ENCODE measurements around the gene DCTN5. TPM values are rescaled to one million over a fixed set of nuclear protein-coding genes. Genes with fewer than 3 reads are reported as not detected.

The DCTN5 gene
- total RNA-seq, 1 experiment from 2014 or later = 57.8 TPM

DNA sequence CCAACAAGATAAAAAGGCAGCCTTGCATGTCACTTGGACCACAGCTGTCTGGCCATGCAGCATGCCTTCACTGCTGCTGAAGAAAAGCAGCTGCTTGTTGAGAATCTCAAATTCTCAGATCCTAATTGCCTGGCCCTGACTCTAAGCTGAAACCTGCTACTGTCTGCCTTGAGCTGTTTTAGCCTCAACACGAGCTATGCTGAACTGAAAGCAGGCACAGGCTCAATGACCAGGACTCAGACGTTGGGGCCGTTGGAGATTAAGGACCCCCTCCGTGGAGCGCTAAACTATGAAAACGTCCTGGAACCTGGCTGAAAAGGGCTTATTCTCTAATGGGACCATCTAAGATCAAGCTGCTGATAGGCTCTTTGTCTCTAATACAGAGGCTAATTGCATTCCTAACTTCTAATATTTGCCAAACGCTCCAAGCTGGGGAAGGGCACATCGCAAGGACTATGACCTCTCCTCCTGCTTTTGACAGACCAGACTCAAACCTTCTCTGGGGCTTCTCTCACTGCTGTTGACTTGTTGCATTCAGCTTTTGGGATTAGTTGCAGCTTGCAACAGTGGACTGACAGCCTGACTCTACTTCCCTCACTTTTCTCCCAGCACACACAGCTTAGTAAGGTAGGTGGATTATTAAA, 32.8 kb downstream of the DCTN5 start:
- DNase-seq (ENCODE audit: low read depth in 1 of 2, low spot score in 2 of 2) = no peak
- peaks cover 52% of the 10 kb centered on the region for H3K36me3 ChIP-seq
- no peak overlapping the region for H3K4me3 ChIP-seq
- H3K27me3 ChIP-seq (replicated peaks) = no peaks in the 10 kb centered on the region
- peaks cover 14% of the 10 kb centered on the region; the same call in 1 of the 2 replicates for H3K4me1 ChIP-seq (replicated peaks)
- no peaks in the 10 kb centered on the region for H3K9me3 ChIP-seq (replicated peaks)
- no peak overlapping the region for H3K27ac ChIP-seq

GRCh38 chr16:23676924-23677480, 35.7 kb downstream of the DCTN5 start:
- no peaks in the 10 kb centered on the region for H3K27me3 ChIP-seq (replicated peaks)
- H3K4me1 ChIP-seq (replicated peaks) = peaks cover 24% of the 10 kb centered on the region
- no peak overlapping the region for H3K4me3 ChIP-seq
- H3K36me3 ChIP-seq = peaks cover 53% of the 10 kb centered on the region
- no peak for DNase-seq (ENCODE audit: low read depth in 1 of 2, low spot score in 2 of 2)
- no peak overlapping the region for H3K27ac ChIP-seq
- H3K9me3 ChIP-seq (replicated peaks) = no peaks in the 10 kb centered on the region

DNA sequence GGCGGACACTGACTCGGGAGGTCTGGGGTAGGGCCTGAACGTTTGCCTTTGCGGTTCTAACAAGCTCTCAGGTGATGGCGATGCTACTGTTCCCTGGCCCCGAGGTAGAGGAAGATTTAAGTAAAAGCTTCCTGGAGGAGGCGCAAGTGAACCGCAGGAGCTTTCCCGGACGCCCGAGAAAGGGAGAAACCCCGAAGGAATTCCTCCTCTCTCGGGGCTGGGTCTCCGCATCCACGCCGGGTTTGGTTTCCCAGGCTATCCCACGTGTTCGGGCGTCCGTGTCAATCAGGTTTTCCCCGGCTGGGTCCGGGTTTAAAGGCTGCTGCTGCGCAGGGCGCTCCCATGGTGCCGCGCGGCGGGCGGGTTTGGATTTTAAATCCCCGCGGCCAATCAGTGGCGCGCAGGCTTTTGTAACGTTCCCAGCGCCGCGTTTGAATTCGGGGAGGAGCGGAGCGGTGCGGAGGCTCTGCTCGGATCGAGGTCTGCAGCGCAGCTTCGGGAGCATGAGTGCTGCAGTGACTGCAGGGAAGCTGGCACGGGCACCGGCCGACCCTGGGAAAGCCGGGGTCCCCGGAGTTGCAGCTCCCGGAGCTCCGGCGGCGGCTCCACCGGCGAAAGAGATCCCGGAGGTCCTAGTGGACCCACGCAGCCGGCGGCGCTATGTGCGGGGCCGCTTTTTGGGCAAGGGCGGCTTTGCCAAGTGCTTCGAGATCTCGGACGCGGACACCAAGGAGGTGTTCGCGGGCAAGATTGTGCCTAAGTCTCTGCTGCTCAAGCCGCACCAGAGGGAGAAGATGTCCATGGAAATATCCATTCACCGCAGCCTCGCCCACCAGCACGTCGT, 37.4 kb downstream of the DCTN5 start, which contains the start of gene PLK1:
TSS of gene PLK1 (plus strand) at position 460 of the 844 bp plus-strand sequence. CDS start at position 504, 44 bp downstream.
- peak; percentile 82 to 88 for DNase-seq (ENCODE audit: low read depth in 1 of 2, low spot score in 2 of 2)
- H3K27me3 ChIP-seq (replicated peaks) = no peaks in the 10 kb centered on the region
- H3K9me3 ChIP-seq (replicated peaks) = no peaks in the 10 kb centered on the region
- peak within 1 kb of the TSS; percentile 69 for H3K4me3 ChIP-seq
- H3K27ac ChIP-seq = peak within 1 kb of the TSS; percentile 50
- H3K36me3 ChIP-seq = peaks cover 58% of the 10 kb centered on the region
- peaks cover 24% of the 10 kb centered on the region for H3K4me1 ChIP-seq (replicated peaks)

DNA sequence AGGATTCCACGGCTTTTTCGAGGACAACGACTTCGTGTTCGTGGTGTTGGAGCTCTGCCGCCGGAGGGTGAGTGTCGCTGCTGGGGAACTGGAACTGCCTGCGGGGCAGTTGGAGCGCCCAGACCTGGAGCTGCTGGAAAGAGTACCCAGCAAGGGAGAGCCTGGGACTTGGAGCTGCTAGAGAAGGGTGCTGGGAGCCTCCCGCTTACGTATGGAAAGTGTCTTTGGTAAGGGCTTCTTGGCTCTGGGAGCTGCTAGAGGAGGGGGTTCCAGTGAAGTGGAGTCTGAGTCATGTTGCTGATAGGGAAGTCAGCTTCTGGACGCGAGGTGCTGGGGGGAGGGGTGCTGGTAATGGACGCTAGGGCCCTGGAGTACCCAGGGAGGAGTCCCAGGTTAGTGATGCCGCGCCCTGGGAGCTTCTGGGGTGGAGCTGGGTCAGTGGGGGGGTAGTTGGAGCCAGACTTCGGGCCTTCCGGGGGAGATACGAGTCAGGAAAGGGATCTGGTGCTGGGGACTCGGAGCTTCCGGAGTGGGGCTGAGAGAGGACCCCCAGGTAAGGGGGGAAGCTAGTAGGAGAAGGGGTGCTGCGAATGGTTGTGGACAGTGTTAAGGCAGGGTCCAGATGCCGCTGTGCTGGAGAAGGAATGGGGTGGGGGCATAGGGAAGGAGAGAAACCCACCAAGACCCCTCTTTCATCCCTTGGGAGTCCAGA, 38.2 kb downstream of the DCTN5 start:
- H3K4me3 ChIP-seq = peak overlapping the region; percentile 69
- peaks cover 62% of the 10 kb centered on the region for H3K36me3 ChIP-seq
- peaks cover 24% of the 10 kb centered on the region for H3K4me1 ChIP-seq (replicated peaks)
- no peaks in the 10 kb centered on the region for H3K27me3 ChIP-seq (replicated peaks)
- DNase-seq (ENCODE audit: low read depth in 1 of 2, low spot score in 2 of 2) = peak; percentile 44 to 70
- no peaks in the 10 kb centered on the region for H3K9me3 ChIP-seq (replicated peaks)
- peak overlapping the region; percentile 50 for H3K27ac ChIP-seq

GRCh38 chr16:23679986-23680336, 38.7 kb downstream of the DCTN5 start:
- Histone ChIP-seq H3K9me3 (replicated peaks) (no peaks in the 10 kb centered on the region), H3K36me3 (peaks cover 60% of the 10 kb centered on the region), H3K4me1 (replicated peaks) (peaks cover 24% of the 10 kb centered on the region), H3K27me3 (replicated peaks) (no peaks in the 10 kb centered on the region), H3K27ac (no peak overlapping the region), H3K4me3 (peak overlapping the region; percentile 69)
- no peak for DNase-seq (ENCODE audit: low read depth in 1 of 2, low spot score in 2 of 2)

DNA sequence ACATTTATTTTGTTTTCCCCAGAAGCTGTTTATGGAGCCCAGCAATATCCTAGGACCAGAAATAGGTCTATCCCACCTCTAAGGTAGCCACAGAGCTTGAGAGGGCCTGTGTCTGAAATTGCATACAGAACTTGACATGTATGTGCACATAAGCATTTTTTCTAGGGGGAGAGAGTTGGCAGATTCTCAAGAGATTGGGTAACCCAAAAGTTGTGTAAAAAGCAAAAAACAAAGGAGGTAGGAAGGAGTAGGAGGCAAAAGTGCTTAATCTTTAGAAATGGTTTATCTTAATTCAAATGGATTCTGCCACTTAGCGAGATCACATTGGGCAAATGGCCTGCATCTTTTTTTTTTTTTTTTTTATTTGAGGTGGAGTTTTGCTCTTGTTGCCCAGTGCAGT, 40.9 kb downstream of the DCTN5 start:
- Histone ChIP-seq H3K4me3 (no peak overlapping the region), H3K27ac (no peak overlapping the region), H3K9me3 (replicated peaks) (no peaks in the 10 kb centered on the region), H3K27me3 (replicated peaks) (no peaks in the 10 kb centered on the region), H3K36me3 (peaks cover 82% of the 10 kb centered on the region), H3K4me1 (replicated peaks) (peaks cover 24% of the 10 kb centered on the region)
- no peak for DNase-seq (ENCODE audit: low read depth in 1 of 2, low spot score in 2 of 2)

DNA sequence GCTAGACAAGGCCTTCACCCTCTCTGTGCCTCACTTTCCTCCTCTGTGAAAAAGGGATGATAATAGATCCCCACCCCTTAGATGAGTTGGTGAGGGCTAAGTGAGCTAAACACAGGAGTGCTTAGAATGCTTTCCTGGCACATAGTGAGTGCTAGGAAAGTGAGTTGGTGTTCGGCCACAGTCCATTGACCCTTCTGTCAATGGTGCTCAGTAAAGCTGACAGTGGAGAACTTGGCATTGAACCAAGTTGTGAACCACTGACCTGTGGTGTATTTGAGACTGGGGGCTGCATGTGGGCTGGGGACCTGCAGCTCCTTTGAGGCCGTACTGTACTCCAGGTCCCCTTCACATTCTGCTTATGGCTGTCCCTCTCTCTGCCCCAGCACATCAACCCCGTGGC, 42.2 kb downstream of the DCTN5 start:
- Histone ChIP-seq H3K9me3 (replicated peaks) (no peaks in the 10 kb centered on the region), H3K36me3 (peaks cover 95% of the 10 kb centered on the region), H3K4me1 (replicated peaks) (peaks cover 19% of the 10 kb centered on the region), H3K4me3 (no peak overlapping the region), H3K27ac (no peak overlapping the region), H3K27me3 (replicated peaks) (no peaks in the 10 kb centered on the region)
- no peak for DNase-seq (ENCODE audit: low read depth in 1 of 2, low spot score in 2 of 2)

- Histone ChIP-seq H3K27me3 (replicated peaks) (no peaks in the 10 kb centered on the region), H3K27ac (no peak overlapping the region), H3K4me1 (replicated peaks) (no peaks in the 10 kb centered on the region), H3K9me3 (replicated peaks) (no peaks in the 10 kb centered on the region), H3K4me3 (no peak overlapping the region), H3K36me3 (peaks cover 98% of the 10 kb centered on the region)
- DNase-seq (ENCODE audit: low read depth in 1 of 2, low spot score in 2 of 2) = no peak
Measured at GRCh38 chr16:23687034-23687808, 46.0 kb downstream of the DCTN5 start.

GRCh38 chr16:23689442-23690187, 48.3 kb downstream of the DCTN5 start:
- H3K9me3 ChIP-seq (replicated peaks) = no peaks in the 10 kb centered on the region
- H3K4me3 ChIP-seq = no peak overlapping the region
- no peaks in the 10 kb centered on the region for H3K4me1 ChIP-seq (replicated peaks)
- peaks cover 76% of the 10 kb centered on the region for H3K36me3 ChIP-seq
- no peak overlapping the region for H3K27ac ChIP-seq
- H3K27me3 ChIP-seq (replicated peaks) = no peaks in the 10 kb centered on the region
- no peak for DNase-seq (ENCODE audit: low read depth in 1 of 2, low spot score in 2 of 2)

- Histone ChIP-seq H3K9me3 (replicated peaks) (no peaks in the 10 kb centered on the region), H3K4me3 (no peak overlapping the region), H3K36me3 (peaks cover 65% of the 10 kb centered on the region), H3K4me1 (replicated peaks) (no peaks in the 10 kb centered on the region), H3K27me3 (replicated peaks) (no peaks in the 10 kb centered on the region), H3K27ac (no peak overlapping the region)
- no peak for DNase-seq (ENCODE audit: low read depth in 1 of 2, low spot score in 2 of 2)
Measured at GRCh38 chr16:23690771-23691482, 49.7 kb downstream of the DCTN5 start.

DNA sequence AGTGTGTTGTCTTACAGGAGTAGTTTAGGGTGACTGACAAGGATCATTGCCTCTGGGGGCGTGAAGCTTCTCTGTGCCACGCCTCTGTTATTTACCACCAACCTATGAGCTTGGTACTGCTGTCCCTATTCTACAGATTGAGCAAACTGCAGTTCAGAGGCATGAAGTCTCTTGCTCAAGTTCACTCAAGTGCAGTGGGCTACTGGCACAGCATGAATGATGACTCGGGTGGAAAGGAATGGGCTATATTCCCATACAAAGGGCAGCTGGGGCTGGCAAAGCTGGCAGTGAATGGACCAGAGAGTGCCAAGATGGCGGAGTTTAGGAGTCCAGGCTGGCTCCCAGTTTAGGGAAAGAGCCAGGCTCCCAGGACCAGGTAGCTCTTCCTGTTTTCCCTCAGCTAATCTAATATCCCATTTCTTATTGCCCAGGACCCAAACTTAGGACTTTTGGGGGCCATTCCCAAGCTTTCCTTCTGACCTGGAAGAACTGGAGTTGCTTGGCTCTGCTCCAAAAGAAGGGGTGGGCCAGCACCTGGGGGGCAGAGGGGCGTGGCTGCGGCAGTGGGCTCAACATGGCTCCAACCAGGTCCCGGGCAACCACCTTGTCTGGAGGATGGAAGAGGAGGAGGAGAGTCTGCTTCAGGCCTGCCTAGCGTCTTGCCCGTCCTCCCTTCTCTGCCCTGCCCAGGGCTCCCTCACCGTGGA, 50.4 kb downstream of the DCTN5 start:
- H3K36me3 ChIP-seq = peaks cover 58% of the 10 kb centered on the region
- DNase-seq (ENCODE audit: low read depth in 1 of 2, low spot score in 2 of 2) = no peak

More for the DNA sequence above, 50.4 kb downstream of the DCTN5 start:
- H3K4me3 ChIP-seq = no peak overlapping the region
- no peaks in the 10 kb centered on the region for H3K27me3 ChIP-seq (replicated peaks)
- H3K27ac ChIP-seq = no peak overlapping the region
- H3K4me1 ChIP-seq (replicated peaks) = no peaks in the 10 kb centered on the region
- H3K9me3 ChIP-seq (replicated peaks) = no peaks in the 10 kb centered on the region
